ENCODE measurements around the gene SMO.
"Not testable (repeated sequence)": the region's sequence is repeated elsewhere in the genome, so short reads cannot be mapped to it uniquely, and the experiment has no call there.

The SMO gene

DNA sequence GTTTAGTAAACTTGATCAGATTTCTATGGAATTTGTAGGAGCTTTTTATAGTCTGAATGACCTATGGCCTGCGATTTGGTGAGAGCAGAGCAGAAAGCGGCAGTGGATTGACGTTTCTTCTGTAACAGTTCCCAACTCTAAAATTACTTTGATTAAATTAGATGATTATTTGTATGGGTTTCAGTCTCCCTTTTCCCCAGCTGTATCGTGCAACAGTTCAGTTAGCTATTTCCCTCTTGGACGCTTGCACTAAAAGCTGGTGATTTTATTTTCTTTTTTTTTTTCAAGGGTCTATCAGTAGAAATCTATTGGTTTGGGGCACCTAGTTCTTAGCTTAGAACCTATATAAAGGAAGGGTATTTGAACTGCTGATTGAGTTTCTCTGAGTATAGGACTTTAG lies 43.2 kb downstream of the SMO start:
- DNase-seq (ENCODE audit: low spot score) (no peak), FAIRE-seq (no peak)

GRCh38 chr7:129238546-129238945 lies 50.1 kb downstream of the SMO start:
- DNase-seq (ENCODE audit: low spot score) (no peak), FAIRE-seq (no peak)

GRCh38 chr7:129240119-129240820 lies 51.8 kb downstream of the SMO start:
- no peak for FAIRE-seq
- no peak for DNase-seq (ENCODE audit: low spot score)

GRCh38 chr7:129244220-129244619 lies 55.8 kb downstream of the SMO start:
- no peak for FAIRE-seq

GRCh38 chr7:129245533-129245932 lies 57.1 kb downstream of the SMO start:
- no peak for FAIRE-seq

More at GRCh38 chr7:129244220-129244619, 55.8 kb downstream of the SMO start:
- no peak for DNase-seq (ENCODE audit: low spot score)

GRCh38 chr7:129247087-129247486 lies 58.7 kb downstream of the SMO start:
- no peak for FAIRE-seq
- no peak for DNase-seq (ENCODE audit: low spot score)

More at GRCh38 chr7:129245533-129245932, 57.1 kb downstream of the SMO start:
- DNase-seq (ENCODE audit: low spot score), result no peak

- no peak for DNase-seq (ENCODE audit: low spot score)
- no peak for FAIRE-seq
Observed at GRCh38 chr7:129252128-129252527, 63.7 kb downstream of the SMO start.

DNA sequence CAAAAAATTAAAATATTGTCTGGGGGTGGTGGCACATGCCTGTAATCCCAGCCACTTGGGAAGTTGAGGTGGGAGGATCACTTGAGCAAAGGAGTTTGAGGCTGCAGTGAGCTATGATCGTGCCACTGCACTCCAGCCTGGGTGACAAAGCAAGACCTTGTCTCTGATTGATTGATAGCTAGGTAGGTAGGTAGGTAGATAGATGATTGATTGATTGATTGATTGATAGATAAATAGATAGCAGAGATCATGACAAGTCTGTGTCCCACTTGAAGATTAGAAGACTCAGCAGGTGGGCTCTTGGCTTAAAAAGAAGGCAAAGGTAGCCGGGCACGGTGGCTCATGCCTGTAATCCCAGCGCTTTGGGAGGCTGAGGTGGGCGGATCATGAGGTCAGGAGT lies 64.2 kb downstream of the SMO start:
- DNase-seq (ENCODE audit: low spot score); FAIRE-seq: not testable (repeated sequence)

DNA sequence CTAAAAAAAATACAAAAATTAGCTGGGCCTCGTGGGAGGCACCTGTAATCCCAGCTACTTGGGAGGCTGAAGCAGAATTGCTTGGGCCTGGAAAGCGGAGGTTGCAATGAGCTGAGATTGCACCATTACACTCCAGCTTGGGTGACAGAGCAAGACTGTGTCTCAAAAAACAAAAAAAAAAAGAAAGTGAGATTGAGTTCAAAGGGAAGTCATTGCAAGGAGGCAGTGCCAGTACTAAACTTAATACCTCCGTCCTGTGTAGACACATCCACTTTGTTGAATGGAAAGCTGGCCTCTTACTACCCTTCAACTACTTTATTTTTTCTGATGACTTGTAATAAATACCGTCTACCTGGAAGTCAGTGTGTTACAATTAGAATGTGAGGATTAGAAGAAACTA lies 67.4 kb downstream of the SMO start:
- no peak for FAIRE-seq
- DNase-seq (ENCODE audit: low spot score), result no peak

DNA sequence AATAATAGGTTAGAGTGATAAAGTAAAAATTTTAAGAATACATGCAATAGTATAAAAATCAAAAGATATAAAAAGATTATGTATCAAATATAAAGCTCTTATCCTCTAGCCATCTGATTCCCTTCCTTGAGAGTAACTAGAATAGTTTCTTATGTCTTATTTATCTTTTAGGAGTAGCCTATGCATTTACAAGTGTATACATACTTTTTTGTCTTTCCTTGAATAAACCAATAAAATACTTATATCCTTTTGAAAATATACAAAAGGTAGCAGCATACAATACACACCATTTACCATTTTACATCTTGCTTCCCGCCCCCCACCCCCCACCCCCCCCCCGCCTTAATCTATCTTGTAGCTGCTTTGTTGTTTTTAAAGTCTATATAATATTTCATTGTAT lies 67.8 kb downstream of the SMO start:
- FAIRE-seq, result no peak

DNA sequence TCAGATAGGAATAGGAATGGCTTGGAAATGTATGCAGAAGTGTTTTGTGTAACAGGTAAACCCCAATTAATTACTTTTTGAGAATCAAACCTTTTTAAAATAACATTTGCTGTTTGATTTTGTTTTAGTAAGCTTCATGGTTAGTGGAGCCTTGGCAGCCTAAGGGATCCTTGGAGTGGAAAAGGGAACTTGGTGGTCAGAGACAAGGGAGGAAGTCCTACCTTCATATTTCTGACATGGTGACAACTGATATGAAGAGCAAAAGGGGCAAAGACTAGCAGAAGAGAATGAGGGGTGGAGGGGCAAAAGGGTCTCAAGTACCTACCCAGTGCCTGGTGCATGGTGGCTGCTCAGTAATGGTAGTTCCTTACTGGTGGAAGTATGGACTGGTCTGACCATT lies 68.7 kb downstream of the SMO start:
- FAIRE-seq, result no peak

More for the DNA sequence above, 67.8 kb downstream of the SMO start:
- no peak for DNase-seq (ENCODE audit: low spot score)

GRCh38 chr7:129258649-129259389 lies 70.4 kb downstream of the SMO start:
- FAIRE-seq (no peak), DNase-seq (ENCODE audit: low spot score) (no peak)

More for the DNA sequence above, 68.7 kb downstream of the SMO start:
- DNase-seq (ENCODE audit: low spot score), result no peak

GRCh38 chr7:129262324-129262723 lies 73.9 kb downstream of the SMO start:
- DNase-seq (ENCODE audit: low spot score), result no peak
- FAIRE-seq, result no peak

All from RCC 7860 (cell line).